H1 (cell line): ENCODE measurements around the gene MRPL20. TPM values are rescaled to one million over a fixed set of nuclear protein-coding genes. Genes with fewer than 3 reads are reported as not detected.

Experiments used
- BRCA1 ChIP-seq: IDR thresholded peaks from 2 replicates; pipeline ENCODE4 v1.6.1; 2012; ENCODE audit warnings: low read depth, low read length, improper control_type of control experiment
- HDAC6 ChIP-seq: IDR thresholded peaks from one replicate; pipeline ENCODE4 v1.7.1; 2012; ENCODE audit warnings: low read depth, mild to moderate bottlenecking, inconsistent platforms, low read length, moderate library complexity
- KDM4A ChIP-seq: IDR thresholded peaks from one replicate; pipeline ENCODE4 v1.7.1; 2012; ENCODE audit warnings: low read depth, mild to moderate bottlenecking, moderate library complexity, low read length, inconsistent platforms; ENCODE audit not compliant: severe bottlenecking
- SIX5 ChIP-seq: IDR thresholded peaks from 2 replicates; pipeline ENCODE4 v1.6.1; 2011; ENCODE audit warnings: mild to moderate bottlenecking, low read depth, low read length
- polyA plus RNA-seq, 7 experiments: library from polyadenylated mRNA; depleted of rRNA in 3 of 7; stranded (reverse) in 5 of 7; unstranded in 2 of 7; fragments of >200 nt in 5 of 7; fragments of 200-250 nt in 2 of 7; gene quantifications; 1 replicate in 5 of 7; 2 replicates in 1 of 7; 4 replicates in 1 of 7; pipeline versions ENCODE4 v1.2.1 to v1.2.3, GENCODE V29; 2011 to 2013; ENCODE audit warnings: missing spikeins in 2 of 7, mixed read lengths in 2 of 7
- total RNA-seq: library from RNA; stranded (reverse); fragmentation: NEBNext Ultra II Directional; extraction: Animal tissue kit (Norgen Biotek cat#: 25700); gene quantifications from 2 replicates; pipeline ENCODE4 v1.2.1, GENCODE V29; 2021

Gene MRPL20
- total and polyA plus RNA-seq, 2 of the 8 experiments (the other 6 are each of a cell fraction or from before 2014, with no cell fraction given): 126 to 151 TPM

GRCh38 chr1:1423245-1423597 is 16.1 kb upstream of the MRPL20 start (continued):
- TF ChIP-seq HDAC6: no peak
- TF ChIP-seq SIX5: no peak
- TF ChIP-seq KDM4A: no peak
- no peak for TF ChIP-seq BRCA1
